ENCODE data around the gene ARHGEF7.

DNA sequence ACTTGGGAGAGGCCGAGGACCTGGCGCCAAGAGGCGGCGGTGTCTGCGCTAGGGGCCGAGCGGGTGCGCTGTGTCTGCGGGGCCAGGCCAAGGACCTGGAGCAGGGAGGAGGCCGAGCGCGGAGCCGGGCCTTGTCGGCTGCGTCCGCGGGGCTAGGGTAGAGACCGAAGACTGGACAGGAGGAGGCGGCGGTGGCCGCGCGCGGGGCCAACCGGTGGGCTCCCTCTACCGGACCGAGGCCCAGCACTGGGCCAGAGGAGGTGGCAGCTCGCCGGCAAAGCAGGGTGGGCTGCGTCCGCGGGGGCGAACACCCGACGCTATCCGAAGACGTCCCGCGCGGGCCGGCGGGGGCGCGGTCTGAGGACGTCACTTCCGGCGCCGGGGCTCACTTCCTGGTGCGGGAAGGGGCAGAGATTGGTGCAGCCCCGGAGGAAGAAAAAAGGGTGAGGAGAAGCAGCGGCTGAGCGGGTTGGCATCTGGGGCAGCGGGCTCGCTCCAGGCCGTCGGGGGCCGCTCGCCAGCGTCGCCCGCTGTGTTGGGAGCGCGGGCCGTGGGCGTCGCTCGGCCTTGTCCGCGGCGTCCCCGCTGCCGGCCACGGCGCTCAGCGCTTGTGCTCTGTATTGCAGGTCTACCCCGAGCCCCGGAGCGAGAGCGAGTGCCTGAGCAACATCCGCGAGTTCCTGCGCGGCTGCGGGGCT, 38.3 kb downstream of the ARHGEF7 start:
- TF ChIP-seq, protein P1, sequence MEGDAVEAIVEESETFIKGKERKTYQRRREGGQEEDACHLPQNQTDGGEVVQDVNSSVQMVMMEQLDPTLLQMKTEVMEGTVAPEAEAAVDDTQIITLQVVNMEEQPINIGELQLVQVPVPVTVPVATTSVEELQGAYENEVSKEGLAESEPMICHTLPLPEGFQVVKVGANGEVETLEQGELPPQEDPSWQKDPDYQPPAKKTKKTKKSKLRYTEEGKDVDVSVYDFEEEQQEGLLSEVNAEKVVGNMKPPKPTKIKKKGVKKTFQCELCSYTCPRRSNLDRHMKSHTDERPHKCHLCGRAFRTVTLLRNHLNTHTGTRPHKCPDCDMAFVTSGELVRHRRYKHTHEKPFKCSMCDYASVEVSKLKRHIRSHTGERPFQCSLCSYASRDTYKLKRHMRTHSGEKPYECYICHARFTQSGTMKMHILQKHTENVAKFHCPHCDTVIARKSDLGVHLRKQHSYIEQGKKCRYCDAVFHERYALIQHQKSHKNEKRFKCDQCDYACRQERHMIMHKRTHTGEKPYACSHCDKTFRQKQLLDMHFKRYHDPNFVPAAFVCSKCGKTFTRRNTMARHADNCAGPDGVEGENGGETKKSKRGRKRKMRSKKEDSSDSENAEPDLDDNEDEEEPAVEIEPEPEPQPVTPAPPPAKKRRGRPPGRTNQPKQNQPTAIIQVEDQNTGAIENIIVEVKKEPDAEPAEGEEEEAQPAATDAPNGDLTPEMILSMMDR (IDR thresholded peaks at IDR 0.05), result peak in 3 of 6 experiments; percentile 4 to 27 (median 14)
- TF ChIP-seq POLR2A (IDR thresholded peaks at IDR 0.05), result peak in 3 of 4 donors; percentile 72 to 93 (median 89)
